NCI-H2227 treated with DMSO at 0.1 percent for 48 hours (cell line): ENCODE measurements around the gene TDRD10.
"Not testable (repeated sequence)": the region's sequence is repeated elsewhere in the genome, so short reads cannot be mapped to it uniquely, and the experiment has no call there.

Source experiments
- DNase-seq: peaks from one replicate; lab custom pipeline; 2025; lab: John Stamatoyannopoulos, UW

TDRD10 gene

GRCh38 chr1:154479764-154480421 is 22.1 kb upstream of the TDRD10 start:
- peak; percentile 90 for DNase-seq

GRCh38 chr1:154481053-154481452 is 21.0 kb upstream of the TDRD10 start:
- DNase-seq: no peak

- DNase-seq: no peak
Observed at GRCh38 chr1:154483941-154484803, 17.8 kb upstream of the TDRD10 start.

- DNase-seq: no peak
Observed at GRCh38 chr1:154485106-154485505, 16.9 kb upstream of the TDRD10 start.

- no peak for DNase-seq
Observed at GRCh38 chr1:154485910-154486496, 16.0 kb upstream of the TDRD10 start.

GRCh38 chr1:154486756-154487155 is 15.3 kb upstream of the TDRD10 start:
- not testable (repeated sequence) for DNase-seq

- no peak for DNase-seq
Observed at GRCh38 chr1:154488922-154489321, 13.1 kb upstream of the TDRD10 start.

- DNase-seq: no peak
Observed at GRCh38 chr1:154489695-154490274, 12.2 kb upstream of the TDRD10 start.

GRCh38 chr1:154490317-154490716 is 11.7 kb upstream of the TDRD10 start:
- no peak for DNase-seq

- DNase-seq: no peak
Observed at GRCh38 chr1:154492115-154492514, 9.9 kb upstream of the TDRD10 start.

- no peak for DNase-seq
Observed at GRCh38 chr1:154493276-154493675, 8.7 kb upstream of the TDRD10 start.

GRCh38 chr1:154495496-154496273 is 6.3 kb upstream of the TDRD10 start:
- DNase-seq: no peak

- DNase-seq: no peak
Observed at GRCh38 chr1:154496383-154496782, 5.6 kb upstream of the TDRD10 start.

- DNase-seq: no peak
Observed at GRCh38 chr1:154497026-154497806, 4.8 kb upstream of the TDRD10 start.

- DNase-seq: no peak
Observed at GRCh38 chr1:154499446-154499845, 2.6 kb upstream of the TDRD10 start.

- DNase-seq: no peak
Observed at GRCh38 chr1:154500533-154500932, 1.5 kb upstream of the TDRD10 start.

- DNase-seq: no peak
Observed at GRCh38 chr1:154501423-154502065, 475 bp upstream of the TDRD10 start.

GRCh38 chr1:154502744-154503115 is 711 bp downstream of the TDRD10 start:
- peak; percentile 74 for DNase-seq

GRCh38 chr1:154503898-154504297 is 1.9 kb downstream of the TDRD10 start:
- DNase-seq: no peak

GRCh38 chr1:154512760-154513159 is 10.7 kb downstream of the TDRD10 start:
- DNase-seq: no peak
